Neuronal stem cell (in vitro differentiated cells): ENCODE results near the gene CPSF6.

Source experiments
- DNase-seq: peaks from one replicate; pipeline ENCODE4 v3.0.0-alpha.2; 2013; ENCODE audit warnings: low spot score
- H2AFZ ChIP-seq: one replicate; pipeline ENCODE4 v1.6.1; 2013; ENCODE audit warnings: mild to moderate bottlenecking, low read length, inconsistent platforms
- H2AK5ac ChIP-seq: 2 replicates; pipeline ENCODE4 v1.6.1; 2013; ENCODE audit warnings: low read depth, mild to moderate bottlenecking, inconsistent platforms, low read length, moderate library complexity, mixed read lengths
- H2BK120ac ChIP-seq: 2 replicates; pipeline ENCODE4 v1.6.1; 2013; ENCODE audit warnings: low read depth, mild to moderate bottlenecking, inconsistent platforms, low read length, moderate library complexity, mixed read lengths
- H2BK12ac ChIP-seq: one replicate; pipeline ENCODE4 v1.6.1; 2013; ENCODE audit warnings: low read length, inconsistent platforms
- H2BK15ac ChIP-seq: 2 replicates; pipeline ENCODE4 v1.6.1; 2013; ENCODE audit warnings: mild to moderate bottlenecking, low read length, inconsistent platforms, mixed read lengths
- H2BK5ac ChIP-seq: one replicate; pipeline ENCODE4 v1.6.1; 2013; ENCODE audit warnings: inconsistent platforms, mild to moderate bottlenecking, low read length, moderate library complexity
- H3K14ac ChIP-seq: one replicate; pipeline ENCODE4 v1.6.1; 2013; ENCODE audit warnings: low read length, inconsistent platforms
- H3K18ac ChIP-seq: 2 replicates; pipeline ENCODE4 v1.6.1; 2013; ENCODE audit warnings: low read length, inconsistent platforms
- H3K23ac ChIP-seq: 2 replicates; pipeline ENCODE4 v1.6.1; 2013; ENCODE audit warnings: low read depth, mild to moderate bottlenecking, mixed read lengths, low read length, inconsistent platforms; ENCODE audit not compliant: poor library complexity
- H3K27ac ChIP-seq: replicated peaks from 3 replicates; pipeline ENCODE4 v1.5.1; 2013; ENCODE audit warnings: low read length, inconsistent platforms
- H3K27me3 ChIP-seq, 3 experiments: 2 replicates each; pipeline ENCODE4 v1.6.1; 2013; ENCODE audit warnings: low read length in 3 of 3, mild to moderate bottlenecking in 2 of 3, inconsistent platforms in 1 of 3, low read depth in 1 of 3, mixed read lengths in 1 of 3, moderate library complexity in 1 of 3; ENCODE audit not compliant: control insufficient read depth in 3 of 3, insufficient read depth in 3 of 3
- H3K36me3 ChIP-seq, 2 donors: replicated peaks in 1 of 2; 2 replicates each; pipeline ENCODE4 v1.6.1; 2013; ENCODE audit warnings: low read length in 2 of 2; ENCODE audit not compliant: control insufficient read depth in 2 of 2, insufficient read depth in 2 of 2
- H3K4ac ChIP-seq: 2 replicates; pipeline ENCODE4 v1.6.1; 2013; ENCODE audit warnings: inconsistent platforms, mild to moderate bottlenecking, low read length, moderate library complexity
- H3K4me1 ChIP-seq, 2 donors: 1 replicate in 1 of 2; 2 replicates in 1 of 2; pipeline ENCODE4 v1.6.1; 2013; ENCODE audit warnings: low read length in 2 of 2, low read depth in 1 of 2; ENCODE audit not compliant: control insufficient read depth in 2 of 2, insufficient read depth in 1 of 2
- H3K4me2 ChIP-seq: one replicate; pipeline ENCODE4 v1.6.1; 2013; ENCODE audit warnings: mild to moderate bottlenecking, low read length, inconsistent platforms; ENCODE audit not compliant: insufficient read depth, poor library complexity, severe bottlenecking
- H3K4me3 ChIP-seq, 2 donors: 2 replicates each; pipeline ENCODE4 v1.5.1; 2013; ENCODE audit warnings: low read length in 2 of 2, mild to moderate bottlenecking in 2 of 2, inconsistent platforms in 1 of 2, moderate library complexity in 1 of 2
- H3K79me1 ChIP-seq: one replicate; pipeline ENCODE4 v1.6.1; 2013; ENCODE audit warnings: low read depth, mild to moderate bottlenecking, inconsistent platforms, low read length, moderate library complexity
- H3K9ac ChIP-seq: one replicate; pipeline ENCODE4 v1.6.1; 2013; ENCODE audit warnings: mild to moderate bottlenecking, low read depth, low read length, inconsistent platforms; ENCODE audit not compliant: poor library complexity
- H3K9me3 ChIP-seq, 2 donors: replicated peaks in 1 of 2; 2 replicates each; pipeline versions ENCODE3 to v1.6.1; 2013; ENCODE audit warnings: low read length in 2 of 2, mild to moderate bottlenecking in 2 of 2, inconsistent platforms in 1 of 2, low read depth in 1 of 2, mixed read lengths in 1 of 2, moderate library complexity in 1 of 2; ENCODE audit not compliant: control insufficient read depth in 2 of 2, insufficient read depth in 1 of 2
- H4K8ac ChIP-seq: one replicate; pipeline ENCODE4 v1.6.1; 2013; ENCODE audit warnings: low read depth, mild to moderate bottlenecking, inconsistent platforms, low read length, moderate library complexity
- H4K91ac ChIP-seq: one replicate; pipeline ENCODE4 v1.6.1; 2013; ENCODE audit warnings: low read length, low read depth, mild to moderate bottlenecking, inconsistent platforms; ENCODE audit not compliant: poor library complexity
- WGBS, 2 donors: extraction: QIAGEN DNeasy Blood & Tissue Kit; methylation state at CpG; one replicate each; pipeline ENCODE4 v1.1.7; 2013; ENCODE audit warnings: missing lambda C conversion rate in 2 of 2, mixed read lengths in 1 of 2; ENCODE audit not compliant: insufficient read length in 2 of 2, insufficient replicate concordance in 1 of 2; ENCODE audit errors: extremely low coverage in 2 of 2; 5-methylcytosine and 5-hydroxymethylcytosine counted together

The CPSF6 gene

DNA sequence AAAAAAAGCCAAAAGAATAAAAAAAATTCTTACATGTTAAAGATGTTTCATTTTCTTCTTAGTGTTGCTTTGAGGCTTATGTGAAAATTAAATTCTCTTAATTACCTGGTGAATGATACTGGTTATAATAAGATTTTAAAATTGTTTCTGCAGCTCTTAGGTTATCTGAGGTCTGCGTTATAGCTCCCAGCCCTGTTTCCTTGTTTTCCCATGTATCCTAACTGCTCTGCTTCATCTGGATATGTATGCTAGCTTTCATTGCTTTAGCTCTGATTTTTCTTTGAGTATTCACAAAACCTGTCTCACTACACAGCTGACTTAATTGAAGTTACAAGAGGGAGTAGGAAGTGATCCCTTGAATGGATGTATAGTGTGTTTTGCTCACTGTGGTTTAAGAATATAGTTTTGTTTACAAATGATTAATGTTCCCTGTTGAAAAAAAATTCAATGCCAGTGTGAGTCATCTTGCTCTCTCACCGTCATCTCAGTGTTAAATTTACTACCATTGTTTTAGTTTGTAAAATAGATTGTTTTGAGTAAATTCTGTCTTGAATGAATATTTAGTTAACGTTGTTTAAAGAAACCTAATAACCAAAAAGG lies 26.8 kb downstream of the CPSF6 start:
- H4K8ac ChIP-seq: no peak overlapping the region
- 100% methylated on average over 1 of the region's 3 CpGs; no CpG with 5 or more reads in 1 of the 2 donors for WGBS, 2 donors
- H3K14ac ChIP-seq: no peak overlapping the region
- no peak overlapping the region for H3K23ac ChIP-seq
- no peak overlapping the region for H2BK12ac ChIP-seq
- H2BK15ac ChIP-seq: no peak overlapping the region
- no peak overlapping the region for H2AK5ac ChIP-seq
- H3K4me1 ChIP-seq: no peaks in the 10 kb centered on the region
- no peak overlapping the region for H3K4me2 ChIP-seq
- H3K79me1 ChIP-seq: peaks cover 2% of the 10 kb centered on the region
- H2BK5ac ChIP-seq: no peak overlapping the region
- H3K27ac ChIP-seq: no peak overlapping the region
- no peak for DNase-seq
- H3K4ac ChIP-seq: no peak overlapping the region
- H3K27me3 ChIP-seq: no peaks in the 10 kb centered on the region
- peaks cover 0 to 8% of the 10 kb centered on the region in 2 donors for H3K9me3 ChIP-seq
- H2AFZ ChIP-seq: no peak overlapping the region
- no peak overlapping the region for H3K18ac ChIP-seq
- H3K36me3 ChIP-seq: peaks cover 5 to 100% of the 10 kb centered on the region in 2 donors
- no peak overlapping the region for H3K9ac ChIP-seq
- H4K91ac ChIP-seq: no peak overlapping the region
- H2BK120ac ChIP-seq: no peak overlapping the region
- no peak overlapping the region for H3K4me3 ChIP-seq

DNA sequence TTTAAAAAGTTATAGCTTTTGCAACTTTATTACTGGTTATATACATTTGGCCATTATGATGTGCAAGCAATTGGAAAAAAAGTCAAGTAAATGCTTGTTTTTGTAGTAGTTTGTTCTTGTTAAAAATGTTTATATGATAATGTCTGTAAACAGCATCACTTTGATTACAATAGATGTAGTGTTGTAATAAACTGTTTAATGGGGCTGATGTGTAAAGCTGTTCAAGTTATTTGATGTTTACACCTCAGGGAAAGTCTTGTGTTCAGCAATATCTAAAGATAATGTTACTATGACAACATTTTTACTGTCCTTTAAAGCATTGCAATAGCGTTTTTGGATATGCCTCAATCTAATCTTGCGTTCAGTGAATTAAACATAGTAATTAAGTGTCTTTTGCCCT lies 30.4 kb downstream of the CPSF6 start:
- no peak for DNase-seq
- H2AK5ac ChIP-seq: no peak overlapping the region
- H4K8ac ChIP-seq: no peak overlapping the region
- H3K9me3 ChIP-seq: no peaks in the 10 kb centered on the region
- no peak overlapping the region for H3K9ac ChIP-seq
- no peak overlapping the region for H3K14ac ChIP-seq
- no peak overlapping the region for H3K4me2 ChIP-seq
- H3K18ac ChIP-seq: no peak overlapping the region
- H2BK15ac ChIP-seq: no peak overlapping the region
- H2BK12ac ChIP-seq: no peak overlapping the region
- no peak overlapping the region for H3K23ac ChIP-seq
- H3K4ac ChIP-seq: no peak overlapping the region
- no peak overlapping the region for H2AFZ ChIP-seq
- peaks cover 0 to 97% of the 10 kb centered on the region in 2 donors for H3K36me3 ChIP-seq
- no CpG with 5 or more reads among the region's 2 CpGs for WGBS, 2 donors
- no peak overlapping the region for H3K27ac ChIP-seq
- no peaks in the 10 kb centered on the region for H3K27me3 ChIP-seq
- H2BK5ac ChIP-seq: no peak overlapping the region
- no peak overlapping the region for H4K91ac ChIP-seq
- H2BK120ac ChIP-seq: no peak overlapping the region
- no peak overlapping the region for H3K4me3 ChIP-seq
- H3K79me1 ChIP-seq: no peaks in the 10 kb centered on the region
- no peaks in the 10 kb centered on the region for H3K4me1 ChIP-seq

DNA sequence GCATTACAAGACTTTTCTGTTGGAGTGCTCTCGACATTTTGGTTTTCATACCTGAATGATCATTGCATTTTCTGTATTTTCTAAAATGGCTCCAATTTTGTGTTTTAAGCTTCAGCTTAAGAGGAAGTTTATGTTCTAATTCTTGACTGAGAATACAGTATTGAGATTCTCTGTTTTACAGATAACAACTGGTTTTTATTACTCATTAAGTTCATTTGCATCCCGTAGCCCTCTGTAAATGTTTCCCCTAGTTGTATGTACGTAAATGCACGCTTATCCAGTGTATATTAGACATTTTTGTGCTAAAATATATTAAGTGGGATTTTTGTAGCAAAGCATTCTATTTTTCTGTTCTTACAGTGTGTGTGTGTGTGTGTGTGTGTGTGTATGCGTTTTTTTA lies 33.1 kb downstream of the CPSF6 start:
- H3K4me1 ChIP-seq: no peaks in the 10 kb centered on the region
- H4K91ac ChIP-seq: no peak overlapping the region
- no peak overlapping the region for H2BK5ac ChIP-seq
- H2AFZ ChIP-seq: no peak overlapping the region
- no peak overlapping the region for H4K8ac ChIP-seq
- WGBS, 2 donors: no CpG with 5 or more reads among the region's 5 CpGs
- no peak overlapping the region for H3K18ac ChIP-seq
- no peak overlapping the region for H3K4me2 ChIP-seq
- no peak overlapping the region for H2AK5ac ChIP-seq
- H2BK15ac ChIP-seq: no peak overlapping the region
- H3K36me3 ChIP-seq: peaks cover 0 to 69% of the 10 kb centered on the region in 2 donors
- H3K9ac ChIP-seq: no peak overlapping the region
- H3K23ac ChIP-seq: no peak overlapping the region
- H3K27me3 ChIP-seq: no peaks in the 10 kb centered on the region
- H3K14ac ChIP-seq: no peak overlapping the region
- no peak for DNase-seq
- no peak overlapping the region for H3K4ac ChIP-seq
- H3K9me3 ChIP-seq: no peaks in the 10 kb centered on the region
- H3K79me1 ChIP-seq: no peaks in the 10 kb centered on the region
- H2BK12ac ChIP-seq: no peak overlapping the region
- no peak overlapping the region for H2BK120ac ChIP-seq
- H3K27ac ChIP-seq: no peak overlapping the region
- H3K4me3 ChIP-seq: no peak overlapping the region

DNA sequence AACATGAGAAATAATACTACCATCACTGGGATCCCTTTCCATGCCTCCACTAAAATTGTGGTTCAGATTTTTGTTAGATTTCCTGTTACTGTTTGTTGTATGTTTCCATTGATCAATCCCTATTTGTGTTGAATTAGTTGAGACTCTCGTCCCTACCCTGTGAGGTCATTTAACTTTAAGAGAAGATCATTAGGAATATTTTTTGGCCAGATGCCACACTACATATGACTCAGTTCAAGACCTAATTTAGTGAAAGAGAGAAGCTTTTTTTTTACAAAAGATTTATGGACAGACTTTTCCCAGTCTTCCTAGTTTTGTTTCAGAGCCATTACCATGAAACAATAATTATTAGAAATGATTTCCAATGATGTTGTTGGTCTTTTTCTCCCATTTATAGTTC lies 35.5 kb downstream of the CPSF6 start:
- no peak overlapping the region for H3K4me3 ChIP-seq
- H4K91ac ChIP-seq: no peak overlapping the region
- H3K4me2 ChIP-seq: no peak overlapping the region
- no peak overlapping the region for H3K18ac ChIP-seq
- no peak overlapping the region for H2BK5ac ChIP-seq
- no peak overlapping the region for H2BK120ac ChIP-seq
- H3K36me3 ChIP-seq: peaks cover 0 to 46% of the 10 kb centered on the region in 2 donors
- no peak for DNase-seq
- H2AK5ac ChIP-seq: no peak overlapping the region
- no CpG with 5 or more reads among the region's 1 CpG for WGBS, 2 donors
- H4K8ac ChIP-seq: no peak overlapping the region
- no peaks in the 10 kb centered on the region for H3K27me3 ChIP-seq
- H3K9me3 ChIP-seq: no peaks in the 10 kb centered on the region
- no peak overlapping the region for H2AFZ ChIP-seq
- no peak overlapping the region for H2BK15ac ChIP-seq
- no peak overlapping the region for H3K14ac ChIP-seq
- H2BK12ac ChIP-seq: no peak overlapping the region
- no peak overlapping the region for H3K9ac ChIP-seq
- H3K27ac ChIP-seq: no peak overlapping the region
- no peaks in the 10 kb centered on the region for H3K79me1 ChIP-seq
- no peak overlapping the region for H3K23ac ChIP-seq
- H3K4me1 ChIP-seq: no peaks in the 10 kb centered on the region
- H3K4ac ChIP-seq: no peak overlapping the region
